HL-60 (cell line): Measurements from ENCODE around the gene TCF19.
A peak's percentile ranks its signal among the peaks of the same experiment; 100 is the strongest.

Experiments used
- DNase-seq, 2 experiments: peaks; one replicate each; pipeline ENCODE4 v3.0.0-alpha.2; 2010 to 2020; ENCODE audit warnings: low read depth in 1 of 2, low spot score in 1 of 2
- H3K27ac ChIP-seq: fragments of 250-450 bp; sonication (Bioruptor Pico); replicated peaks from 2 replicates; pipeline ENCODE4 v1.5.1; 2020; ENCODE audit warnings: mild to moderate bottlenecking, moderate library complexity
- H3K27me3 ChIP-seq: fragments of 250-450 bp; sonication (Bioruptor Pico); 2 replicates; pipeline ENCODE4 v1.5.1; 2021; ENCODE audit warnings: mild to moderate bottlenecking, moderate library complexity; ENCODE audit not compliant: insufficient read depth, poor library complexity, severe bottlenecking
- H3K4me3 ChIP-seq: replicated peaks from 2 replicates; pipeline ENCODE4 v1.5.1; 2011; ENCODE audit warnings: mild to moderate bottlenecking, control low read depth, low read length; ENCODE audit not compliant: insufficient read depth
- GABPA ChIP-seq: IDR thresholded peaks from 2 replicates; pipeline ENCODE4 v1.6.1; 2012; ENCODE audit warnings: low read depth
- POLR2AphosphoS5 ChIP-seq: IDR thresholded peaks from 2 replicates; pipeline ENCODE4 v1.6.1; 2012; ENCODE audit warnings: low read depth
- SPI1 ChIP-seq: IDR thresholded peaks from 2 replicates; pipeline ENCODE4 v1.6.1; 2012; ENCODE audit warnings: low read depth, mild to moderate bottlenecking, borderline replicate concordance
- TF ChIP-seq, protein P1 (sequence below): IDR thresholded peaks from one replicate; pipeline ENCODE4 v1.5.1; 2011; ENCODE audit warnings: low read length, control low read depth, inconsistent platforms; ENCODE audit not compliant: insufficient read depth
- TF ChIP-seq, protein P2 (sequence below): IDR thresholded peaks from 2 replicates; pipeline ENCODE4 v1.6.1; 2012; ENCODE audit warnings: low read depth; ENCODE audit not compliant: insufficient replicate concordance

Gene TCF19

DNA sequence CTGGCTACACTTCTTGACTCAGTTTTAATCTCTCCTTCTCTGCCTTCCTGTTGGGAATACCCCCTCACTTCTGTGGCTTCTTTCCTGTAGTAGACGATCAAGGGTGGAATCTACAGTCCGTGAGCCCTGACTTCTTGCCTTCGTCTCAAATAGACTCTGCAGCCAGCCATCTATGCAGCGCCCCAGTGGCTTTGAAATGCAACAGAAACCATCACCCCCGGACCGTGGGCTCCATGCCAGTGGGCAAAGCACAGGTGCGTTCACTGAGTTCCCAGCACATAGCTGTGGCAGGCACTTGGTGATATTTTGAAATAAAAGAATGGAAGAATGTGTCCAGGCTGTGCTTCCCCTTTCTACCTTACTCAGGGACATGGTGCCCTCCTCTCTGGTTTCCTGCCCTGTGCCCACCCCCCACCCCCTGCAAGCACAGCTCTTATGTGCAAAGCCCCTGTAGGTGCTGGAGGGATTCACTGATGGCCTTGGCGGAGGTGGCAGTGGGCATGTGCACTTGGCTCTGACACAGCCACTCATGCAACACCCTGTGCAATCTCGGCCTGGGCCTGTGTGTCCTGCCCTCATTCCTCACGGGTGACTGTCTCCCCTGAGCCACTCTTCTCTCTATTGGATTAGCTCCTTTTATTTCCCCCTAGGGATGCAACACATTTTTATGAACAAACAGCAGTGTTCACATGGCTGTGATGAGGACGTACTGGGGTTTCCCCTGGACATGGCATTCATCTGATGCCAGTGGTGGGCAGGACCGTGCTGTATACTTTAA, 32.6 kb upstream of the TCF19 start:
- H3K27ac ChIP-seq: no peak overlapping the region
- H3K27me3 ChIP-seq: peaks cover 5% of the 10 kb centered on the region
- TF ChIP-seq GABPA: no peak
- TF ChIP-seq POLR2AphosphoS5: no peak
- TF ChIP-seq, protein P1, sequence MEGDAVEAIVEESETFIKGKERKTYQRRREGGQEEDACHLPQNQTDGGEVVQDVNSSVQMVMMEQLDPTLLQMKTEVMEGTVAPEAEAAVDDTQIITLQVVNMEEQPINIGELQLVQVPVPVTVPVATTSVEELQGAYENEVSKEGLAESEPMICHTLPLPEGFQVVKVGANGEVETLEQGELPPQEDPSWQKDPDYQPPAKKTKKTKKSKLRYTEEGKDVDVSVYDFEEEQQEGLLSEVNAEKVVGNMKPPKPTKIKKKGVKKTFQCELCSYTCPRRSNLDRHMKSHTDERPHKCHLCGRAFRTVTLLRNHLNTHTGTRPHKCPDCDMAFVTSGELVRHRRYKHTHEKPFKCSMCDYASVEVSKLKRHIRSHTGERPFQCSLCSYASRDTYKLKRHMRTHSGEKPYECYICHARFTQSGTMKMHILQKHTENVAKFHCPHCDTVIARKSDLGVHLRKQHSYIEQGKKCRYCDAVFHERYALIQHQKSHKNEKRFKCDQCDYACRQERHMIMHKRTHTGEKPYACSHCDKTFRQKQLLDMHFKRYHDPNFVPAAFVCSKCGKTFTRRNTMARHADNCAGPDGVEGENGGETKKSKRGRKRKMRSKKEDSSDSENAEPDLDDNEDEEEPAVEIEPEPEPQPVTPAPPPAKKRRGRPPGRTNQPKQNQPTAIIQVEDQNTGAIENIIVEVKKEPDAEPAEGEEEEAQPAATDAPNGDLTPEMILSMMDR: no peak
- TF ChIP-seq, protein P2, sequence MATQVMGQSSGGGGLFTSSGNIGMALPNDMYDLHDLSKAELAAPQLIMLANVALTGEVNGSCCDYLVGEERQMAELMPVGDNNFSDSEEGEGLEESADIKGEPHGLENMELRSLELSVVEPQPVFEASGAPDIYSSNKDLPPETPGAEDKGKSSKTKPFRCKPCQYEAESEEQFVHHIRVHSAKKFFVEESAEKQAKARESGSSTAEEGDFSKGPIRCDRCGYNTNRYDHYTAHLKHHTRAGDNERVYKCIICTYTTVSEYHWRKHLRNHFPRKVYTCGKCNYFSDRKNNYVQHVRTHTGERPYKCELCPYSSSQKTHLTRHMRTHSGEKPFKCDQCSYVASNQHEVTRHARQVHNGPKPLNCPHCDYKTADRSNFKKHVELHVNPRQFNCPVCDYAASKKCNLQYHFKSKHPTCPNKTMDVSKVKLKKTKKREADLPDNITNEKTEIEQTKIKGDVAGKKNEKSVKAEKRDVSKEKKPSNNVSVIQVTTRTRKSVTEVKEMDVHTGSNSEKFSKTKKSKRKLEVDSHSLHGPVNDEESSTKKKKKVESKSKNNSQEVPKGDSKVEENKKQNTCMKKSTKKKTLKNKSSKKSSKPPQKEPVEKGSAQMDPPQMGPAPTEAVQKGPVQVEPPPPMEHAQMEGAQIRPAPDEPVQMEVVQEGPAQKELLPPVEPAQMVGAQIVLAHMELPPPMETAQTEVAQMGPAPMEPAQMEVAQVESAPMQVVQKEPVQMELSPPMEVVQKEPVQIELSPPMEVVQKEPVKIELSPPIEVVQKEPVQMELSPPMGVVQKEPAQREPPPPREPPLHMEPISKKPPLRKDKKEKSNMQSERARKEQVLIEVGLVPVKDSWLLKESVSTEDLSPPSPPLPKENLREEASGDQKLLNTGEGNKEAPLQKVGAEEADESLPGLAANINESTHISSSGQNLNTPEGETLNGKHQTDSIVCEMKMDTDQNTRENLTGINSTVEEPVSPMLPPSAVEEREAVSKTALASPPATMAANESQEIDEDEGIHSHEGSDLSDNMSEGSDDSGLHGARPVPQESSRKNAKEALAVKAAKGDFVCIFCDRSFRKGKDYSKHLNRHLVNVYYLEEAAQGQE: no peak
- TF ChIP-seq SPI1: no peak
- H3K4me3 ChIP-seq: no peak overlapping the region
- DNase-seq: no peak

DNA sequence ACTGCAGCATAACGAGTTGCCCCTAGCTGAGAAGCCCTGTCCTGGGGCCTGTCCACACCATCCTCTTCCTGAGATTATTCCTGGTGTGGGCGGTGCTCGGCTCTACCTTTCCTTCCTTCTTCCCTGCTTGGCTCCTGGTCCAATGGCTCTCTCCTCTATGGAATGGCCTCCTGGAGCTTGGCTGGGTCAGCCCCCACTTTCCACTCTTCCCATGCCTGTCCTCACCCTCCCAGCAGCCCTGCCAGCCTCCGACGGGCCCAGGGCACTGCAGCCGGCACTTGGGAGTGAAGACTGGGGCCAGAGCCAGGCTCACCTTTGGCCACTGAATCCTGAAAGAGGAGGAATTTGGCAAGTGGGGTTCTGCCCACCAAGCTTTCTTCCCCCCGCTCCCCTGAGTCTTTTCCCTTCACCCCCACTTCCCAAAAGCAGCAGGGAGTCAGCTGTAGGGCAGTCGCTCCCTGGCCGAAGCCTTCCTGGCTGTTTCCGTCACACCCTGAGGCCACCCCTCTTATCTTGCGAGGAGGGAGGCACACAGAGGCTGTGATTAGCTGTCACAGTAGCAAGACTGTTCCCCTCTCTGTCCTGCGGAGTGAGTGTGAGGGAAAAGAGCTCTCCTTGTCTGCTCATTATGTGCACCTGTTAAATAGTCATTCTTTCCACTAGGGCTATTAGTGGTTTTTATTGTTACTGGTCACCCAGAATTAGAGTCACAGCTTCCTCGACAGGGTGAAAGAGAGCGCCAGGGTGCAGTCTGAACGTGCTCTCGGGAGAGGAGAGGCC, 31.8 kb upstream of the TCF19 start:
- H3K27ac ChIP-seq: no peak overlapping the region
- peaks cover 5% of the 10 kb centered on the region for H3K27me3 ChIP-seq
- no peak for TF ChIP-seq POLR2AphosphoS5
- TF ChIP-seq, protein P1: no peak
- TF ChIP-seq, protein P2: no peak
- no peak for TF ChIP-seq SPI1
- TF ChIP-seq GABPA: no peak
- H3K4me3 ChIP-seq: no peak overlapping the region
- no peak for DNase-seq

DNA sequence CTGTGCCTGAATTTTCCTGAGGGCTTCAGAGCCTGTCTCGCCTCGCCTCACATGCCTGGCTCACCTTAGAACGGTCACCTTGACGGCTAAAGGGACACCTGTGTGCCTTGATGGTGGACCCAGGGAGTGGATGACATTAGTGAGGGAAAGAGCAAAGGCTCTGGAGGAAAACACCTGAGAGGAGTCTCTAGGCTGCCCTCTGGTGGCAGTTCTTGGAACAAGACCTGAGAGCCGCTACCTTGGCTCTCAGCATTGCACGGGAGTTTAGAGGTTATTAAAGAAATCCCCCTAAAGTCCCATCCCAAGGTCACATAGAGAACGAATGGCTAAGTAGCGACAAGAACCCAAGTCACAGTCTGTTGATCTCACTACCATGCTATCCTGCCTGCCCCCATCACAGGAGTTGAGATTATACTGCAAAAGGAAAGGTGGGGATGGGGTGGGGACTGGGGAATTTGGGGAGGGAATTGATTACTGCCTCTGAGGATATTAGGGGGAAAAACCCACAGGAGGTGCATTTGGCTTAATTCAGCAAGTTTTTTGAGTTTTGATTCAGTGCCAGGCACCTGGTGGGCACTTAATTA, 30.2 kb upstream of the TCF19 start:
- DNase-seq: peak; percentile 17 to 40
- H3K4me3 ChIP-seq: no peak overlapping the region
- peaks cover 5% of the 10 kb centered on the region for H3K27me3 ChIP-seq
- no peak for TF ChIP-seq SPI1
- no peak for TF ChIP-seq POLR2AphosphoS5
- TF ChIP-seq, protein P1: peak; percentile 84
- TF ChIP-seq GABPA: no peak
- TF ChIP-seq, protein P2: no peak
- no peak overlapping the region for H3K27ac ChIP-seq
